Esophagus muscularis mucosa (tissue), 4 donors: ENCODE results near the gene NOL6.

Experiments
- EP300 ChIP-seq: sonication (generic); formaldehyde crosslinking; IDR thresholded peaks from one replicate; pipeline ENCODE4 v1.6.1; 2017; ENCODE audit warnings: antibody characterized with exemption
- POLR2AphosphoS5 ChIP-seq, 2 donors: sonication (generic); formaldehyde crosslinking; IDR thresholded peaks; one replicate each; pipeline ENCODE4 v1.6.1; 2017; ENCODE audit warnings: antibody characterized with exemption in 2 of 2
- TF ChIP-seq, protein P1 (sequence below), 3 experiments: fragments of 200-600 bp in 2 of 3; fragments of 450-650 bp in 1 of 3; sonication (generic) in 2 of 3; IDR thresholded peaks; one replicate each; pipeline ENCODE4 v1.5.1; 2017 to 2019; ENCODE audit warnings: antibody characterized with exemption in 3 of 3, mild to moderate bottlenecking in 2 of 3, moderate library complexity in 1 of 3

- TF ChIP-seq, protein P1, sequence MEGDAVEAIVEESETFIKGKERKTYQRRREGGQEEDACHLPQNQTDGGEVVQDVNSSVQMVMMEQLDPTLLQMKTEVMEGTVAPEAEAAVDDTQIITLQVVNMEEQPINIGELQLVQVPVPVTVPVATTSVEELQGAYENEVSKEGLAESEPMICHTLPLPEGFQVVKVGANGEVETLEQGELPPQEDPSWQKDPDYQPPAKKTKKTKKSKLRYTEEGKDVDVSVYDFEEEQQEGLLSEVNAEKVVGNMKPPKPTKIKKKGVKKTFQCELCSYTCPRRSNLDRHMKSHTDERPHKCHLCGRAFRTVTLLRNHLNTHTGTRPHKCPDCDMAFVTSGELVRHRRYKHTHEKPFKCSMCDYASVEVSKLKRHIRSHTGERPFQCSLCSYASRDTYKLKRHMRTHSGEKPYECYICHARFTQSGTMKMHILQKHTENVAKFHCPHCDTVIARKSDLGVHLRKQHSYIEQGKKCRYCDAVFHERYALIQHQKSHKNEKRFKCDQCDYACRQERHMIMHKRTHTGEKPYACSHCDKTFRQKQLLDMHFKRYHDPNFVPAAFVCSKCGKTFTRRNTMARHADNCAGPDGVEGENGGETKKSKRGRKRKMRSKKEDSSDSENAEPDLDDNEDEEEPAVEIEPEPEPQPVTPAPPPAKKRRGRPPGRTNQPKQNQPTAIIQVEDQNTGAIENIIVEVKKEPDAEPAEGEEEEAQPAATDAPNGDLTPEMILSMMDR (IDR thresholded peaks at IDR 0.05), result no peak
- TF ChIP-seq EP300 (no peak), POLR2AphosphoS5 (IDR thresholded peaks at IDR 0.05) (no peak)
Measured at GRCh38 chr9:33438926-33439680, 34.6 kb downstream of the NOL6 start.
